GM04503 (cell line): Measurements from ENCODE around the gene TBC1D22A.

Experiments
- DNase-seq: peaks from one replicate; pipeline ENCODE4 v3.0.0-alpha.2; 2012; ENCODE audit warnings: low read depth

The TBC1D22A gene

GRCh38 chr22:47201996-47202818 lies 439.8 kb downstream of the TBC1D22A start:
- no peak for DNase-seq

GRCh38 chr22:47202819-47203553 lies 440.5 kb downstream of the TBC1D22A start:
- no peak for DNase-seq

- DNase-seq, result no peak
Measured at GRCh38 chr22:47203554-47203991, 441.1 kb downstream of the TBC1D22A start.

- no peak for DNase-seq
Measured at GRCh38 chr22:47204002-47204979, 441.8 kb downstream of the TBC1D22A start.

- DNase-seq, result no peak
Measured at GRCh38 chr22:47205081-47205491, 442.6 kb downstream of the TBC1D22A start.

- DNase-seq, result no peak
Measured at GRCh38 chr22:47205554-47205953, 443.1 kb downstream of the TBC1D22A start.

- no peak for DNase-seq
Measured at GRCh38 chr22:47206164-47206563, 443.7 kb downstream of the TBC1D22A start.

- no peak for DNase-seq
Measured at GRCh38 chr22:47206666-47207218, 444.3 kb downstream of the TBC1D22A start.

GRCh38 chr22:47207387-47207786 lies 444.9 kb downstream of the TBC1D22A start:
- DNase-seq, result no peak

- no peak for DNase-seq
Measured at GRCh38 chr22:47207846-47208554, 445.6 kb downstream of the TBC1D22A start.

GRCh38 chr22:47208630-47209029 lies 446.2 kb downstream of the TBC1D22A start:
- no peak for DNase-seq

GRCh38 chr22:47209040-47209514 lies 446.6 kb downstream of the TBC1D22A start:
- DNase-seq, result no peak

- no peak for DNase-seq
Measured at GRCh38 chr22:47209547-47210023, 447.1 kb downstream of the TBC1D22A start.

- DNase-seq, result no peak
Measured at GRCh38 chr22:47210112-47210657, 447.7 kb downstream of the TBC1D22A start.

- DNase-seq, result no peak
Measured at GRCh38 chr22:47210686-47211085, 448.2 kb downstream of the TBC1D22A start.

GRCh38 chr22:47213571-47214230 lies 451.3 kb downstream of the TBC1D22A start:
- DNase-seq, result no peak

- no peak for DNase-seq
Measured at GRCh38 chr22:47215851-47216250, 453.4 kb downstream of the TBC1D22A start.

GRCh38 chr22:47218671-47219070 lies 456.2 kb downstream of the TBC1D22A start:
- no peak for DNase-seq

- no peak for DNase-seq
Measured at GRCh38 chr22:47219789-47220188, 457.3 kb downstream of the TBC1D22A start.

- DNase-seq, result no peak
Measured at GRCh38 chr22:47220752-47221151, 458.3 kb downstream of the TBC1D22A start.
